Measurements from ENCODE around the gene NFKBIZ.
"Not testable (repeated sequence)": the region's sequence is repeated elsewhere in the genome, so short reads cannot be mapped to it uniquely, and the experiment has no call there.

NFKBIZ gene

DNA sequence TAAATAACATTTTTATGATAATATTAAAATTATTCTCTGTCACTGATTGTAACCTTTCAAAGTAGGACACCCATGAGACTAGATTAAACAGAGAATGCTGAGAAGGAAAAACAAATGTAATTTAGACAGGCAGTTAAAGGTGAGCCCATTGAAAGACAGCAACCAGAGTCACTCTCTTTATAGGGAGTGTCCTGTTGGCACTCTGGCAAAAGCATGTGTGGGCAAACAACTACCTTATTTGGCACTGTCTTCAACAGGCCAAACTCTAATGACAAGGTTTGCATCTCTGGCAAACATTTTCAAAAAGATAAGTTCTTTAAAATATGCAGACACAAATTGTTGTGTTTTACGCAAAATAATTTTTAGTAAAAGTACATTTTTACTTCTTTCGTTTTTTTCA lies 29.8 kb downstream of the NFKBIZ start:
- DNase-seq: no peak

DNA sequence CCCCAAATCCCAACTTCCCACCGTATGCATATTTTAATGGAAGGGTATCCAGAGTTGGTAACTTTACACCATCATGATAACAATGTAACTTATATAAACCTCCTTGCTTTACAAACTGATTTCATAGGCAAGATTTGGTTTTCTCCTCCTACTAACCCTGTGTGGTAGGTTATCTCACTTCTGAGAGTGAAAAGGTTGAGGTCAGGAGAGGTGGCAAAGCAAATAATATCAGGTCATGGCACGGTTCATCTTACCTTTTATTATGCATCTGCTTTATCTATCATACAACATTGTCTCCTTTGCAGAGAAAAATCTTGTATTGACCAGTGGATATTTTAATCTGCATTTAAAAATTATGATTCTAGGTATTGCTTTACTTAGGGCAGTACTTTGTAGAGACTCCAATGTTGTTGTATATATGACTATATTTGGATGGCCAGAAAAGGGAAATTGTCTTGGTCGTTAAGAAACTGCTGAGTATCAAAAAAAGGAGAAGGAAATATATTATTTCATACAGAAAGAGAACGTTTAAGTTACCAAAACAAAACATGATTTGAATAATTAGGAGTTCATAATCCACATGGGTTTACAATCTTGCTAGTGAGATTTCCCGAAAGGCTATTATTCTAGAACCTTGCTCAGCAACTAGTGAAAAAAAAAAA lies 30.4 kb downstream of the NFKBIZ start:
- DNase-seq: no peak

DNA sequence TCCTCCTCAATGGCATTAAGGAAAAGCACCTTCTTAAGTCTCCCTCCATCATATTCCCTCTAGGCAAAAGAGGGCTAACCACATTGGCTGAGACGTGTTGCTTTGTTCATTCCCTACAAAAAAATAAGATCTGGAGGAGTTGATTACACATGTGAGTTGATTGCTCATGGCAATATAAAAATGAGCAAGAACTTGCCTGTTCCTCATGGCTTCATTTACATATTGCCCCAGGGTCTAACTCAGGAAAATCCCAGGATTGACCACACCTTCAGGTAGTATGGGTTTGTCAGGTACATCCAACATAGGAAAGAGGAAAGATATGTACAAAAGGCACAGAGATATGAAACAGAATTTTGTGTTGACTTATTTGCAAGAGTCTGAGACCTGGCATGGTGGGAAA lies 35.5 kb downstream of the NFKBIZ start:
- DNase-seq: no peak

DNA sequence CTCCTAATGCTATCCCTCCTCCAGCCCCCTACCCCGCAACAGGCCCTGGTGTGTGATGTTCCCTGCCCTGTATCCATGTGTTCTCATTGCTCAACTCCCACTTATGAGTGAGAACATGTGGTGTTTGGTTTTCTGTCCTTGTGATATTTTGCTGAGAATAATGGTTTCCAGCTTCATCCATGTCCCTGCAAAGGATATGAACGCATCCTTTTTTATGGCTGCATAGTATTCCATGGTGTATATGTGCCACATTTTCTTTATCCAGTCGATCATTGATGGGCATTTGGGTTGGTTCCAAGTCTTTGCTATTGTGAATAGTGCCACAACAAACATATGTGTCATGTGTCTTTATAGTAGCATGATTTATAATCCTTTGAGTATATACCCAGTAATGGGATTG lies 36.3 kb downstream of the NFKBIZ start:
- not testable (repeated sequence) for DNase-seq

DNA sequence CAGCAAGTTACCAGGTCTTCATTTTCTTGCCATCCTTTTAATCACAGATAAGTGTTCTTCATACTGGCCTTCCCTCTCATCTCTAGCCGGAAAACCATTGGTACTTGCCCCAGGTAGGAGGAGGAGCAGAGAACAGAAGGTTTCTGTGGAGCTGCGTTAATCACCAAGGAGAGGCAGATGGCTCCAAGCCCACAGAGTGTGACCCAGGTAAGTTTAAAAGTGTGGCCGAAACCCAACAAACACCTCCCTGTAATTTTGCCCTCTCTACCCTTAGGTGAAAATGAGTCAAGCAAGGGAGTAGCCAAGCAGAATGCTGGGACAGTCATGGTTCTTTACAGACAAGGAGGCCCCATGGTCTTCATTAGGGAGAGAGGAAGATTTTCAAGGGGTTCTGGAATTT lies 37.3 kb downstream of the NFKBIZ start:
- DNase-seq: no peak

DNA sequence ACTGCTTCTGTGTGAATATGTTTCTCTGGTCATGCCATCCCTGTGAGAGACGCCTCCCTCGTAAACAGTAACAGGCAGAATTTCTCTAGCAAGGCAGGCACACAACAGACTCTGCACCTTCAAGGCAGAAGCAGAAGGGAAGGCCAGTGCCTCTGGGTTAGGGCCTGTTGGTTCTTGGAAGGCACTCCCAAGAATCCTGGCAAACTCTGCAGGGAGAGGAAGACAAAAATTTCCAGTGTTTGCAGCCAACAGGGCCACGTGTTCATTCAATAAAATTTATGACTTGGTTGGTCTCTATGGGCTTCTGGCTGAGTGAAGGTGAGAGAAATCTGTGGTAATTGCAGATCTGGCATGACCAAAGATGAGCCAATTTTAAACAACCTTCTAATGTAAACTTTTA lies 39.3 kb downstream of the NFKBIZ start:
- DNase-seq: no peak

DNA sequence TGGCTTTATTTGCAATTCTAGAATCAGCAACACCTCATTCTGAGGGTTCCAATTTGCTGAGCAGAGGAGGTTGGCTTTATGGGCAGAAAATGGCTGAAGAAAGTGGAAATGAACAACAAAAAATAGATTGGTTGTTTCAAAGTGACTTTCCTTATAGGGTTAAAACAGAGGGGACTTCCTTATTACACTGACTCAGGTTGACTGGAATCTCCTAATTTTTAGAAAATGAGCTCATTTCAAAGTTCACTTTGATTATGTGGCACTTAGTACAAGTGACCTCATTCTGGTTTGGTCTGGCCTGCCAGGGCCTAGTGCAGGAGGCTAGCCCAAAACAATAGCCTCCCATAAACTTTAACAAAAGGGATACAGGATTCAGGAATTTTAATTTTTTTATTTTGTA lies 41.4 kb downstream of the NFKBIZ start:
- no peak for DNase-seq

DNA sequence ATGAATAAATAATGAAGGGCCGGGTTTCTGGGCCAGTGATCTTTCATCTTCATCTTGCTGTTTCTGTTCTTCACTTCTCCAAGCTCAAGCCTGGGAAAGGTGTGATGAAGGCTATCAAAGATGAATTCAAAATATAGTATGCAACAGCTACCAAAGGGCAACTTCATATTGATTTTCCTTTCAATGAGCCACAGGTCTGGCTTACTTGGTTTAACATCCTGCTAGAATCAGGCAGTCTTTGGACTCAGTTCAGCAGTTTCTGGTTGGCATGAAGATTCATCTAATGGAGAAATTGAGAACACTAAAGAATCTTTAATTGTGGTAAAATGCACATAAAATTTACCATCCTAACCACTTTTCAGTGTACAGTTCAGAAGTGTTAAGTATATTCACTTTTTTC lies 43.3 kb downstream of the NFKBIZ start:
- DNase-seq: no peak

DNA sequence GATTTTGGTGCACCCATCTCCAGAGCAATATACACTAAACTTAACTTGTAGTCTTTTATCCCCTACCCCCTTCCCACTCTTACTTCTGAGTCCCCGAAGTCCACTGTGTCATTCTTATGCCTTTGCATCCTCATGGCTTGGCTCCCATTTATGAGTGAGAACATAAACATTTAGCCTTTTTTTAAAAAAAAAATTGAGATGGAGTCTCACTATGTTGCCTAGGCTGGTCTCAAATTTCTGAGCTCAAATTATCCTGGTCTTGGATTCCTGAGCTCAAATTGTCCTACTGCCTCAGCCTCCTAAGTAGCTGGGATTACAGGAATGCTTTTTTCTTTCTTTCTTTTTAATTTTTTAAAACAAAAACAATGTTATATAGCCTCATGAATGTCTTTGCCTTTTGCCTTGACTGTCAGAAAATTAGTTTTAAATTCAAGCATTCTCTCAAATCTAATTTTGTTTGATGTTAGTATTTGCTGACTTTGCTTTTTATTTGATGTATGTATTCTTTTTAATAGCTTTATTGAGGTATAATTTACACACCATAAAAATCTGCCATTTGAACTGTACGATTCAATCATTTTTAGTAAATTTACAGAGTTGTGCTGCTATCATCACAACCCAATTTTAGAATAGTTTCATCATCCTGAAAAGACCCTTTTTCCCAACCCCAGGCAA lies 46.9 kb downstream of the NFKBIZ start:
- no peak for DNase-seq

DNA sequence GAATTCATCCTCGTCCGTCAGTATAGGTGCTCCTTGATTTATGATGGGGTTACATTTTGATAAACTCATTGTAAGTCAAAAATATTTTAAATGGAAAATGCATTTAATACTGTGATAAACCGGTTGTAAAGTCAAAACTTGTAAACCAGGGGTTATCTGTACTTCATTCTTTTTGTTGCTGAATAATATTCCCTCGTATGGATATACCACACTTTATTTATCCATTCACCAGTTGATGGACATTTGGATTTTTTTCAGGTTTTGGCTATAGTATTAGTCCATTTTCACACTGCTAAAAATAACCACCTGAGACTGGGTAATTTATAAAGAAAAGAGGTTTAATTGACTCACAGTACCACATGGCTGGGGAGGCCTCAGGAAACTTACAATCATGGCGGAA lies 47.7 kb downstream of the NFKBIZ start:
- DNase-seq: no peak

DNA sequence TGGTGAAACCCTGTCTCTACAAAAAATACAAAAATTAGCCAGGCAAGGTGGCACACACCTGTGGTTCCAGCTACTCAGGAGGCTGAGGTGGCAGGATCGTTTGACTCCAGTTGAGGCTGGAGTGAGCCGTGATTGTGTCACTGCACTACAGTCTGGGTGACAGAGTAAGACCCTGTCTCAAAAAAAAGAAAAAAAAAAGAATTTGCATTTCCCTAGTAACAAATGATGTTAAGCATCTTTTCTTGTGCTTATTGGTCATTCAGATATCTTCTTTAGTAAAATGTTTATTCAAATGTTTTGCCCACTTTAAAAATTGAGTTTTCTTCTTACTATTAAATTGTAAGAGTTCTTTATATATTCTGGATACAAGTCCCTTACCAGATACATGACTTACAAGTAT lies 48.7 kb downstream of the NFKBIZ start:
- no peak for DNase-seq

DNA sequence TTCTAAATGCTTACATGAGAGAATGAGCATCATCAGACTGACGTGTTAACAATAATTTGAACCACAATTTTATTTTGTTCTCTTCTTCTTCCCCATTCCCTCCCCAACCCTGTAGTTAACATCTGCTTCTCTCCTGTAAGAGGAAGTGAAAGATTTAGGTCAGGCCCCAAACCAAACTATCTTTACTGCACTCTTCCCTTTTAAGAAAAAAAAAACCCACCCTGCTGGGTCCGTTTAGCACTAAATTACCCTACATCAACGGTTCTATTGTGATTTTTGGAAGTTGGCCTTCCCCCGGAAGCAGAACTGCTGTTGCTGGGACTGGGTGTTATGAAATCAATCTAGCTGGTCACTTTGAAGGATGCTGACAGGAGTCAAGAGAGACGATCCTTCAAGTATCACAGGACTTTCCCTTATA lies 49.4 kb downstream of the NFKBIZ start:
- peak; percentile 55 for DNase-seq

DNA sequence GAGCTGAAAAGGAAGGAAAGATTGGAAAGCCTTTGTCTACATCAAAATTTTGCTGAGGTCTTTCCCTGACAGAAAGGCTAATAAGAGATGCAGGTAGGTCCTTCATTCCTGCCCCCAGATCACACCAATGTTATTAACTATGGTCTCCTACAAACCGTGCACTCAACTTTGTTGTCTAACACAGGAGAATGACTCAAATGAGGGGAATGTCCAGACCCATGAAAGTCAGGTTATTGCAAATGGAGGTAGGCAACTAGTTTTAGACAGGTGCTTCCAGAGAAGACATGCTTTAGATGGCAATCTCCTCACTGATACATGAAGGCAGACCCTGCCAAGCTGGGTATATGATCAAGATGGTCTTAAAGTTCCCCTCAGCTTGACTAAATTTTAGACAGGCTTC lies 51.0 kb downstream of the NFKBIZ start:
- no peak for DNase-seq

DNA sequence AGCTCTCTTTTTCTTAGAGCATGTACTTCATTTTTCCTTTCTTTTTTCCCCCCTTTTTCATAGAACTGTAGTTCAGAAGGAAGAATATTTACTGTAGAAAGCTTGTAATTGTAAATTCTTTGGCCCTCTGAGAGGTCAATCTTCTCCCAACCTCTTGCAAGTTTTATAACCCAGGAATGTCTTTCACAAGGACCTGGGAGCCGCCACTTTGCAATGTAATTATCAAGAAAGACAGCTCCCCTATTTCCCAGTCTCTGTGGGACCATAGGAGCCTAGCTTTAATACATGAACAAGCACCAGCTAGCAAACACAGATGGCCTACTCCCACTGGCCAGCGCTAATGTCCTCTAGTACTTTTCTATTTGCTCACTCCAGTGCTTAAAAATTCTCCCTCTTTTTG lies 51.4 kb downstream of the NFKBIZ start:
- DNase-seq: no peak

DNA sequence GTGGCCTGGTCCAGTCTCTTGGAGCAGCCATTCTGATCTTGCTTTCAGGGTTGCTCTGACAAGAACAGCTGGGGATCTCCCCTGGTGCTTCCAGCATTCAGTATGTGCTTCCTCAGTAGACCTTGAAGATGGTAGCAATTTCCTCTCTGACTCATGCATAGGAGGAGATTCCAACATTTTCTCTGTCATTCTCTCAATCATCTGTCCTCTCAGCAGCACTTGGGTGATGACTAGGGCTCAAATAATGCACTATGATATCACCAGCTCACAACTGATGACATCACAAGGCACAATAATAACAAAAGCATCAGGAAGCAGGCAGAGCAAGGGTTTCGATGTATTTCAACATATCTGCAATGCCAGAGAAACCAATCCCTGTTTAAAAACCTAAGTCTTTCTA lies 52.7 kb downstream of the NFKBIZ start:
- DNase-seq: peak; percentile 53

DNA sequence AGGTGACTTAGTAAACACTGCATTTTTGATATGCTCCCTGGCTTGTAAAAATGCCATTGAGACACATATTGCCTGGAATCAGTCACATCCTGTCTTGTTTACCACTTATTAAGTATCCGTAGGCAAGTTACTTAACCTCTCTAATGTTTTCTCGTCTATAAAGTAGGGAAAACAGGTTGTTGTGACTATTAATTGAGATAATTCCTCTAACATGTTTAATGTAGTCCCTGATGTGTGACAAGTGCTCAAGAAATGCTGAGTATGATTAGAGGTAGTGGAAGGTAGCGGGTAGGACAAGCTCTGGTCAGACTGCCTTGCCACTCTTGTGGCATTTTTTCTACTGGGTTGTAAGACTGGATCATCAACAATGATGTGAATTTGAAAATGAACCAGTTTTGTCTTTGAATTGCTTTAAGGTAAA lies 54.1 kb downstream of the NFKBIZ start:
- no peak for DNase-seq

DNA sequence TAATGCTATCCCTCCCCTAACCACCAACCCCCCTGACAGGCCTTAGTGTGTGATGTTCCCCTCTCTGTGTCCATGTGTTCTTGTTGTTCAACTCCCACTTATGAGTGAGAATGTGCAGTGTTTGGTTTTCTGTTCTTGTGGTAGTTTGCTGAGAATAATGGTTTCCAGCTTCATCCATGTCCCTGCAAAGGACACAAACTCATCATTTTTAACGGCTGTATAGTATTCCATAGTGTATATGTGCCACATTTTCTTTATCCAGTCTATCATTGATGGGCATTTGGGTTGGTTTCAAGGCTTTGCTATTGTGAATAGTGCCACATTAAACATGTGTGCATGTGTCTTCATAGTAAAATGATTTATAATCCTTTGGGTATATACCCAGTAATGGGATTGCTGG lies 56.3 kb downstream of the NFKBIZ start:
- not testable (repeated sequence) for DNase-seq
